ENCODE measurements around the gene POTEB2. TPM values are rescaled to one million over a fixed set of nuclear protein-coding genes. Genes with fewer than 3 reads are reported as not detected.
"Not testable (repeated sequence)": the region's sequence is repeated elsewhere in the genome, so short reads cannot be mapped to it uniquely, and the experiment has no call there.

The POTEB2 gene
- total and polyA plus RNA-seq, 2 of the 4 experiments (the other 2 are of a cell fraction), result not detected

DNA sequence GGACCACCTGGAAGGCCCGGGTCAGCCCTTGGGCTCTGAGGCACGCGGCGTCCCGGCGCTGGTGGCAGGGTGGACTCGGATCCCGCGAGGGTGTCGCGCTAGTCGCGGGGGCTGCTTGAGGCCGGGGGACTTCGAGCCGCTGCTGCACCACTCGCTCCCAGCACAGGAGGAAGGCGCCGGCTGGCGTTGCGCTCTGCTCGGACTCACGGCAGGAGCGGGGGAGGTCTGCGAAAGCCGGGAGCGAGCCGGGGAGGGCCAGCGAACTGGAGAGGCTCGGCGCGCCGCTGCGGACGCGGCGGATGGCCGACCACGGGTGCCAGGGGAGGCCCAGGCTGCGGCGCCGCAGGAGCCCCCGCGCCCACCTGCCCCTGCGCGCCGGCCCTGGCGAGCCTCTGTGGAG, 12.3 kb upstream of the POTEB2 start:
- H2BK5ac ChIP-seq (ENCODE audit: low read depth, low read length, poor library complexity, severe bottlenecking); H3K23ac ChIP-seq (ENCODE audit: low read depth, low read length); H3K4me2 ChIP-seq (ENCODE audit: low read depth, low read length); H3K56ac ChIP-seq (ENCODE audit: extremely low read depth, insufficient read depth, low read length); H3K27me3 ChIP-seq (ENCODE audit: control insufficient read depth, insufficient read depth, low read length); H2AFZ ChIP-seq (replicated peaks; ENCODE audit: low read length, poor library complexity); H4K5ac ChIP-seq (ENCODE audit: low read depth, low read length); H2BK20ac ChIP-seq (ENCODE audit: low read depth, low read length); H2AK9ac ChIP-seq (replicated peaks; ENCODE audit: low read depth, low read length, poor library complexity); H3K79me1 ChIP-seq (ENCODE audit: low read depth in 1 of 2, low read length in 2 of 2); intact Hi-C loops (cut with micrococcal nuclease); DNase-seq; H3K9me3 ChIP-seq (ENCODE audit: control insufficient read depth, insufficient read depth, low read length); H3K27ac ChIP-seq (ENCODE audit: insufficient read depth, low read length); H3K14ac ChIP-seq (replicated peaks; ENCODE audit: low read depth, low read length); H3K9ac ChIP-seq (ENCODE audit: low read depth, low read length); POLR2A ChIA-PET (ENCODE audit: unreplicated experiment); H3K18ac ChIP-seq (ENCODE audit: low read depth, low read length); H4K8ac ChIP-seq (ENCODE audit: low read depth in 2 of 2, low read length in 2 of 2); in situ Hi-C loops (cut with MboI; ENCODE audit: low sequenced_read_pairs); H4K91ac ChIP-seq (ENCODE audit: insufficient read depth, low read depth, low read length); dilution Hi-C loops (cut with HindIII; ENCODE audit: low sequenced_read_pairs, unreplicated experiment); BruUV-seq (replicated peaks); H2BK120ac ChIP-seq (ENCODE audit: low read depth, low read length); H3K4me3 ChIP-seq (ENCODE audit: insufficient read depth, low read depth, low read length); ATAC-seq (ENCODE audit: low read depth); CTCF ChIA-PET; H3K36me3 ChIP-seq (ENCODE audit: control insufficient read depth, insufficient read depth, low read length); H3K4me1 ChIP-seq (ENCODE audit: control insufficient read depth, insufficient read depth, low read length); H3K4ac ChIP-seq (ENCODE audit: low read depth, low read length); H2BK15ac ChIP-seq (ENCODE audit: low read depth, low read length); H3K9me1 ChIP-seq (ENCODE audit: insufficient read depth, low read length); H4K20me1 ChIP-seq (ENCODE audit: insufficient read depth, low read length); H2AK5ac ChIP-seq (ENCODE audit: low read depth, low read length): not testable (repeated sequence)
- no CpG with 5 or more reads among the region's 48 CpGs for WGBS, 2 experiments (ENCODE audit: extremely low coverage in 2 of 2, insufficient read length in 1 of 2)

- H4K20me1 ChIP-seq (ENCODE audit: insufficient read depth, low read length); H2AK9ac ChIP-seq (replicated peaks; ENCODE audit: low read depth, low read length, poor library complexity); POLR2A ChIA-PET (ENCODE audit: unreplicated experiment); dilution Hi-C loops (cut with HindIII; ENCODE audit: low sequenced_read_pairs, unreplicated experiment); H3K4me3 ChIP-seq (ENCODE audit: insufficient read depth, low read depth, low read length); H4K91ac ChIP-seq (ENCODE audit: insufficient read depth, low read depth, low read length); H4K5ac ChIP-seq (ENCODE audit: low read depth, low read length); H3K27ac ChIP-seq (ENCODE audit: insufficient read depth, low read length); H3K56ac ChIP-seq (ENCODE audit: extremely low read depth, insufficient read depth, low read length); H2AK5ac ChIP-seq (ENCODE audit: low read depth, low read length); H3K4me2 ChIP-seq (ENCODE audit: low read depth, low read length); H2BK120ac ChIP-seq (ENCODE audit: low read depth, low read length); DNase-seq; CTCF ChIA-PET; H3K9me1 ChIP-seq (ENCODE audit: insufficient read depth, low read length); H3K9me3 ChIP-seq (ENCODE audit: control insufficient read depth, insufficient read depth, low read length); H2BK15ac ChIP-seq (ENCODE audit: low read depth, low read length); H3K23ac ChIP-seq (ENCODE audit: low read depth, low read length); H3K14ac ChIP-seq (replicated peaks; ENCODE audit: low read depth, low read length); H3K4me1 ChIP-seq (ENCODE audit: control insufficient read depth, insufficient read depth, low read length); H3K4ac ChIP-seq (ENCODE audit: low read depth, low read length); H3K27me3 ChIP-seq (ENCODE audit: control insufficient read depth, insufficient read depth, low read length); in situ Hi-C loops (cut with MboI; ENCODE audit: low sequenced_read_pairs); H3K18ac ChIP-seq (ENCODE audit: low read depth, low read length); H3K36me3 ChIP-seq (ENCODE audit: control insufficient read depth, insufficient read depth, low read length); intact Hi-C loops (cut with micrococcal nuclease); H3K9ac ChIP-seq (ENCODE audit: low read depth, low read length); H4K8ac ChIP-seq (ENCODE audit: low read depth in 2 of 2, low read length in 2 of 2); H3K79me1 ChIP-seq (ENCODE audit: low read depth in 1 of 2, low read length in 2 of 2); ATAC-seq (ENCODE audit: low read depth); BruUV-seq (replicated peaks); H2AFZ ChIP-seq (replicated peaks; ENCODE audit: low read length, poor library complexity); H2BK5ac ChIP-seq (ENCODE audit: low read depth, low read length, poor library complexity, severe bottlenecking); H2BK20ac ChIP-seq (ENCODE audit: low read depth, low read length): not testable (repeated sequence)
- WGBS, 2 experiments (ENCODE audit: extremely low coverage in 2 of 2, insufficient read length in 1 of 2), result no CpG with 5 or more reads among the region's 37 CpGs
Observed at GRCh38 chr15:20877819-20878218, 11.7 kb upstream of the POTEB2 start.

Data from IMR-90 (cell line).